ACHN (cell line): ENCODE data around the gene NFIX.
"Not testable (repeated sequence)": the region's sequence is repeated elsewhere in the genome, so short reads cannot be mapped to it uniquely, and the experiment has no call there.

Experiments
- DNase-seq: peaks from one replicate; pipeline ENCODE4 v3.0.0-alpha.2; 2015
- in situ Hi-C: cut with HindIII; loops from 2 replicates; pipeline ENCODE4 v1.10.0; 2017; ENCODE audit warnings: low sequenced_read_pairs, low pct_ligation_motif_present, low pct_unique_long_range_greater_than_20kb

The NFIX gene

GRCh38 chr19:12956446-12957388, 38.6 kb upstream of the NFIX start, which contains the start of gene GADD45GIP1:
Gene GADD45GIP1 (minus strand): TSS chr19:12957223. CDS start chr19:12957212, 11 bp downstream.
- peak; percentile 78 for DNase-seq
- in situ Hi-C loops = no loop called here

DNA sequence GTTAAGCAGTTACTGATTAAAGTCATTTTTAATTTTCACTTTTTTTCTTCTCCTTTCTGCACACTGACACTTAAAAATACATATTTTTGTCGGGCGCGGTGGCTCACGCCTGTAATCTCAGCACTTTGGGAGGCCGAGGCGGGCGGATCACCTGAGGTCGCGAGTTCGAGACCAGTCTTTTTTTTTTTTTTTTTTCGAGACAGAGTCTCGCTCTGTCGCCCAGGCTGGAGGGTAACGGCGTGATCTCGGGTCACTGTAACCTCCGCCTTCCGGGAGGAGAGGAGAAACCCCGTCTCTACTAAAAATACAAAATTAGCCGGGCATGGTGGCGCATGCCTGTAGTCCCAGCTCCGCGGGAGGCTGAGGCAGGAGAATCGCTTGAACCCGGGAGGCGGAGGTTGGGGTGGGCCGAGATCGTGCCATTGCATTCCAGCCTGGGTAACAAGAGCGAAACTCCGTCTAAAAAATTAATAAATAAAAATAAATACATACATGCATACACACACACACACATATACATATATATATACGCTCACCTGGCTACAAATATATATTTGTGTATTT, 37.8 kb upstream of the NFIX start:
- in situ Hi-C loops, DNase-seq: not testable (repeated sequence)

DNA sequence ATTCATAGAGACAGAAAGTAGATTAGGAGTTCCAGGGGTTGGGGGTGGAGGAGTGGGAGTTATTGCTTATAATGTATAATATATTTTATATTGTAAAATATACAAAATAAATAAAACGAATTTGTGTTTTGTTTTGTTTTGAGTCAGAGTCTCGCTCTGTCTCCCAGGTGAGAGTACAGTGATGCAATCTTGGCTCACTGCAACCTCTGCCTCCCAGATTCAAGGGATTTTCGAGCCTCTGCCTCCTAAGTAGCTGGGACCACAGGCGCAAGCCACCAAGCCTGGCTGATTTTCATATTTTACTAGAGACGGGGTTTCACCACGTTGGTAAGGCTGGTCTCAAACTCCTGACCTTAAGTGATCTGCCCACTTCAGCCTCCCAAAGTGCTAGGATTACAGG, 35.8 kb upstream of the NFIX start:
- DNase-seq = no peak
- in situ Hi-C loops = no loop called here

DNA sequence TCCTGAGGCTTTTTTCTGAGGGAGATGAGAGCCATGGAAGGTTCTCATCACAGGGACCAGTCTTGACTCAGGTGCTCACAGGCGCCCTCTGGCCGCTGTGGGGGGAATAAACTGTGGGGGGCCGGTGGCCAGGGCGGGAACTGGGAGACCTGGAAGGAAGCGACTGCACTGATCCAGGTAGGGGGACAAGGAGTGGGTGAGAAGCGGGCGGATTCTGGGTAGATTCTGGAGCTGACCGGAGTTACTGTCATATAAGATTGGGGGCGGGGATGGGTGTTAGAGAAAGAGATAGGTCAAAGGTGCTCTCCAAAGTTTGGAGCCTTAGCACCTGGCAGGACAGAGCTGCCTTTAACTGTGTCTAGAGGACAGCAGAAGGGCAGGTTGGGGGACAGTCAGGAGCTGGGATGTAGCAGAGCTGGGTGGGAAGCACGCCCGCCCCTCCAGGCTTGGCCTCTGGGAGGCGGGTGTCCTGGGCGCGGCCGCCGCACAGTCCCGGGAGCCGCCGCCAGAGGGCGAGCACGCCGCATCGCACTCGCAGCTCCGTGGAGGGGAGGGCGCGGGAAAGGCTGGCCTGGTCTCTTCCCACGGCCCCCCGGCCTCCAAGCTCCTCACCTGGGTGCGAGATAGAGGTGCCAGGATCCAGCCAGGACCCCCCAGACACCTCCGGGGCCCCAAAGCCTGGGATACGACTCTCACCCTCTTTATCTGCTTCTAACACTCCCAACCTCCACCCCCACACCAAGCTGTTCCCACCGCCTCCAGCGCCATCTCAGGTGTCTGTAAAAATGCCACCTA, 30.1 kb upstream of the NFIX start:
- peak; percentile 70 for DNase-seq
- in situ Hi-C loops = no loop called here

- in situ Hi-C loops = no loop called here
- no peak for DNase-seq
These were observed 29.5 kb upstream of the NFIX start for GRCh38 chr19:12965812-12966135.

- no peak for DNase-seq
- in situ Hi-C loops = no loop called here
These were observed 27.4 kb upstream of the NFIX start for GRCh38 chr19:12967907-12968306.

GRCh38 chr19:12969292-12969988, 25.8 kb upstream of the NFIX start, which contains the start of gene DAND5:
Gene DAND5 (plus strand): TSS chr19:12969576. CDS start chr19:12969661, 85 bp downstream.
- no peak for DNase-seq
- in situ Hi-C loops = no loop called here

GRCh38 chr19:12970070-12970820, 25.0 kb upstream of the NFIX start:
- DNase-seq = no peak

DNA sequence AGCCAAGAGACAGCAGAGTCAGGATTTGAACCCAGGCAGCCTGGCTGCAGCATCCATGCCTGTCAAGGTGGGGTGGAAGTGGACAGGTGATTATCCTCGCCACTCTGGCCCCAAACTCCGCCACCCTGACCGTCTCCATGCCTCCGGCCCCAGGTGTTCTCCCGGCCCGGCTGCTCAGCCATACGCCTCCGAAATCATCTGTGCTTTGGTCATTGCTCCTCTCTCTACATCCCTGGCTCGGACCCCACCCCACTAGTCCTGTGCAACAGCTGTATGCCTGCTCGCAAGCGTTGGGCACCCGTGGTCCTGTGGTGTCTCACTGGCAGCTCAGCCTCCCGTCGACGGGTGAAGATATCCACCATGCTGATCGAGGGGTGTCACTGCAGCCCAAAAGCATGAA, 22.0 kb upstream of the NFIX start:
- no peak for DNase-seq
- in situ Hi-C loops = no loop called here

More at GRCh38 chr19:12970070-12970820, 25.0 kb upstream of the NFIX start:
- in situ Hi-C loops = no loop called here

- in situ Hi-C loops = no loop called here
- DNase-seq = no peak
These were observed 20.7 kb upstream of the NFIX start for GRCh38 chr19:12974301-12975220.

DNA sequence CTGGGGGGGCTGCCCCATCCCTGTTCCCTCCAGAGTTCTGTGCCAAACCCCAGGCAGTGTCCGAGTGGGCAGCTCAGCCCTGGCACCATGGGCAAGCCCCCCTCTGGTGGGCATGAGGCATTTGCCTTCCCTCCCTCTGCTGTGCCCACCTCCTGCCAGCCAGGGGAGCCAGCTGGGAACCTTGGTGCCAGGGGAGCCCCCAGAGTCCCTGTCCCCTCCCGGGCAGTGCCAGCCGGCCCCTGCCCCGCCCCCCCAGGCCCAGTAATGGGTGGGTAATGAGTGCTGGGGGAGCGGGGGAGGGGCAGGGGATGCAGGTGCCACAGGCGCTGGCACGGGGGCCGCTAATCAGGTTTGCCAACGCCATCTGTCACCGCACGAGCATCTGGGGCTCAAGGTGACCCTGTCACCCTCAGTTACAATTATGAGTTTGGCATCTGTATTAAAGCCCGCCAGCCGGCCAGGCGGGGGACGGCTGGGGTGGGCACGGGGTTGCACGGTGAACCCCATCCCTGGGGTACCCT, 20.0 kb upstream of the NFIX start:
- in situ Hi-C loops = no loop called here
- no peak for DNase-seq

- in situ Hi-C loops, DNase-seq: not testable (repeated sequence)
These were observed 19.2 kb upstream of the NFIX start for GRCh38 chr19:12976109-12976508.

- in situ Hi-C loops = no loop called here
- no peak for DNase-seq
These were observed 15.3 kb upstream of the NFIX start for GRCh38 chr19:12979974-12980373.

- in situ Hi-C loops = no loop called here
These were observed 12.6 kb upstream of the NFIX start for GRCh38 chr19:12982648-12983047.

DNA sequence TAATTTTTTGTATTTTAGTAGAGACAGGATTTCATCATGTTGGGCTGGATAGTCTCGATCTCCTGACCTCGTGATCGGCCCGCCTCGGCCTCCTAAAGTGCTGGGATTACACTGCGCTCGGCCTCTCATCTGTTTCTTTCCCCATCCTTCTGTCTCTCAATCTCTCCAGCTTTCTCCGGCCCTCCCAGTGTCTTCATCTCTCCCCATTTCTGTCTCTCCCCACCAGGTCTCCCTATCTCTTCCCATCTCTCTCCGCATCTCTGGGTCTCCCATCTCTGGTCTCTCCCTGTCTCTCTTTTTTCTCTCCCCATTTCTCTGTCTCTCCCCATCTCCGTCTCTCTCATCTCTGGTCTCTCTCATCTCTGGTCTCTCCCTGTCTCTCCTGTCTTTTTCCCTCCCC, 12.2 kb upstream of the NFIX start:
- in situ Hi-C loops = no loop called here

More at GRCh38 chr19:12982648-12983047, 12.6 kb upstream of the NFIX start:
- no peak for DNase-seq

GRCh38 chr19:12983542-12984142, 11.6 kb upstream of the NFIX start:
- DNase-seq = peak; percentile 74
- in situ Hi-C loops = no loop called here

More for the DNA sequence above, 12.2 kb upstream of the NFIX start:
- no peak for DNase-seq
